Prostate gland (tissue), 2 donors: ENCODE results near the gene CRB1.

Source experiments
- CTCF ChIP-seq, 4 experiments: fragments of 200-600 bp in 2 of 4; fragments of 450-650 bp in 2 of 4; sonication (generic) in 2 of 4; IDR thresholded peaks; 1 replicate in 3 of 4; 2 replicates in 1 of 4; pipeline ENCODE4 v1.5.1; 2016 to 2019; ENCODE audit warnings: antibody characterized with exemption in 4 of 4, mild to moderate bottlenecking in 2 of 4, moderate library complexity in 2 of 4
- POLR2A ChIP-seq: fragments of 450-650 bp; IDR thresholded peaks from one replicate; pipeline ENCODE4 v1.6.1; 2016; ENCODE audit warnings: antibody characterized with exemption, mild to moderate bottlenecking

- TF ChIP-seq CTCF (IDR thresholded peaks at IDR 0.05) (no peak), POLR2A (no peak)
Observed at GRCh38 chr1:197224160-197224559, 43.9 kb upstream of the CRB1 start.
